Epithelial cell of esophagus (primary cell): Measurements from ENCODE around the gene CHM.

Experiments used
- DNase-seq: peaks from one replicate; pipeline ENCODE4 v3.0.0; 2010; ENCODE audit warnings: low read depth
- H3K4me3 ChIP-seq: 2 replicates; pipeline ENCODE4 v1.5.1; 2011; ENCODE audit warnings: mild to moderate bottlenecking, low read length, control low read depth
- CTCF ChIP-seq: IDR thresholded peaks from 2 replicates; pipeline ENCODE4 v1.5.1; 2011; ENCODE audit warnings: low read depth, mild to moderate bottlenecking, low read length, control low read depth, inconsistent platforms; ENCODE audit not compliant: insufficient read depth; ENCODE audit errors: missing control alignments

Gene CHM

DNA sequence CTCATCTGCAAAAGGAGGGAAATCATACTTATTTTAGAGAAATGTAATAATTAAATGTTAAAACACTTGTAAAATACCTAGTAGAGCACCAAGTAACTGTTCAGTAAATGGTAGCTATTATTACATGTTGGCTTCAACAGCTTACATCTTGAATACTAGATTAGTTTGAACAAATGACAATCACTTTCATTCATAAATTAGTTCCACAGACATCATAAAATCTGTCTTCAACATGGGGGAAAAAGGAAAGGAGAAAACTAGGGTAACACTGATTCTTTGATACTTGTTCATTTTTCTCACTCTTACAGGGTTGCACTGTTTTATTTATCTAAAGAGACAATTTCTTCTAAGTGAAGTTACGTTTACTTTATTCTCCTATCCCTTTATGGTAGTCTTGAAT is 51.7 kb downstream of the CHM start:
- H3K4me3 ChIP-seq, result no peak overlapping the region
- DNase-seq, result no peak
- TF ChIP-seq CTCF, result no peak

DNA sequence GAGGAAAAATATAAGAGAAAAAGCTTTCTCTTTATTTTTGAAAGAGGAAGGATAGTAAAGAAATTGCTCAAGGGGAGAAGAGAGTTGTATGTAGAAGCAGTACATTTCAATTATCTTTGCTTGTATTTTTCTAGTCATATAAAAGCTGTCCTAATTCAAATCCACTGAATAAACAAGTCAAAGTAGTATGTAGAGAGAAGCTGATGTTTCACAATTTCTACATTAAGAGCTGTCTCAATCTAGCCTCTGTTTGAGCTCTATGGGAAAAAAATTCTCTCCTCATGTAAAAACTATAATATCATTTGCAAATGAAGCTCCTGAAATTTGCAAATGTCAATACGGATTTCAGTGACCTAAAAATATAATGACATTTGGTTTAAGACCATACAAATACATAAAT is 52.6 kb downstream of the CHM start:
- H3K4me3 ChIP-seq, result no peak overlapping the region
- no peak for DNase-seq
- no peak for TF ChIP-seq CTCF

DNA sequence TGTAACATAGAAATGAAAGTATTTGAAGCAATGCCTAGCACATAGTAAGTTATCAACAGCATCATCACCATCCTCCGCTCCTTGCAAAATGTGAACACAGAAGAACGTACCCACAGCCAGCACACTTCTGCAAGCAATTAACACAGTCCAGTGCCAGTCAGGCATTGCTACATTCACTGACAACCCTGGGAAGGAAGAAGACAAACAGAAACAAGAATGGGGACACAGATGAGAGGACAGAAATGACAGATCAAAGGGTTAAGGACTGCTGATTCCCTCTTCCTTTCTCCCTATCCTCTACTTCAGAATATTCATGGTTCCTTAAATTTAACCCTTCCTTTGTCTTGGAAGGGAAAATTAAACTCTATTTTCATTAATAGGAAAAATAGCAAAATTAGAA is 53.1 kb downstream of the CHM start:
- no peak overlapping the region for H3K4me3 ChIP-seq
- DNase-seq, result no peak
- TF ChIP-seq CTCF, result no peak

DNA sequence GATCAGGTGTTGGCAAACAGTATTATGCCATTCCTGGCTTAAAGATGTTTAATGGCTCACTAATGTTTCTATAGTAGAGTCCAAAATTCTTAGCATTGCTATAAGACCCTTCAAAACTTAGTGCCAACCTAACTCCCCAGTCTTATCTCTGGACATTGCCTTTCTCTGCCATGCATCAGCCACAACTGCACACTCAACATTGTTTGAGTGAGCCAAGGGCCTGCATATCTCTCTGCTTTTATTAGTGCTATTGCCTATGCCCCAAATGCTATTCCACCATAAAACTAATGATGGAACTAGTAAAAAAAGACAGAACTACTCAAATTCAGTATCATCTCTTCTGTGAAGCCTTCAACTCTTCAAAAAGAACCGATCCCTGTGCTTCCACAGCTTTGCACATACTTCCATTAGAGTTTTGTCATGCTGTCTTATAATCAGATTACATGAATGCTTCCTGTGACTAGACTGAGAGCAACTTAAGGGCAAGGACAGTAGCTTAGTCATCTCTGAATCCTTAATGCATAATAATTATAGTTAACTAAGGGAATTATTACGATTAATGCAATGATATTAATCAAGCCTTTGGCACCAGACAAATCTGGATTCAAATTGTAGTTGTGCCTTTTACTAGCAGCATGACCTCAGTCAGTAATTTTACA is 53.7 kb downstream of the CHM start:
- DNase-seq, result peak; percentile 23
- H3K4me3 ChIP-seq, result no peak overlapping the region
- no peak for TF ChIP-seq CTCF

DNA sequence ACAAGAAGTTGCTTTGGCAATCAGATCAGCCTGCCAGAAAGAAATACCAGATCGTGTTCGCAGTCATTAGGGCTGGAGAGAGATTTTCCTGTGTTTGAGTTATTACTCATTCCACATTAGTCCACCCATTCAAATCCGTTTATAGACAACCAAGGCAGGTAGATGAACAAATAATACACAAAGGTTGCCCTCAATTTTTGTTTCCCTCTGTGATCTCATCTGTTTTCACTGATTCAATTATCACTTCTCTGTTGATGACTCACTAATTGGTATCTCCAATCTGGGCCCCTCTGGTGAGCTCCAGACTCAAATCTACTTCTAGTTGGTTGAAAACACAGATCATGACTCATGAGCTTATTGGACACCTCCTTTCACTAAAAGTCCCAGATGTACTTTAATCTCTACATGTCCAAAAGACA is 54.5 kb downstream of the CHM start:
- DNase-seq, result peak; percentile 58
- no peak for TF ChIP-seq CTCF
- no peak overlapping the region for H3K4me3 ChIP-seq

DNA sequence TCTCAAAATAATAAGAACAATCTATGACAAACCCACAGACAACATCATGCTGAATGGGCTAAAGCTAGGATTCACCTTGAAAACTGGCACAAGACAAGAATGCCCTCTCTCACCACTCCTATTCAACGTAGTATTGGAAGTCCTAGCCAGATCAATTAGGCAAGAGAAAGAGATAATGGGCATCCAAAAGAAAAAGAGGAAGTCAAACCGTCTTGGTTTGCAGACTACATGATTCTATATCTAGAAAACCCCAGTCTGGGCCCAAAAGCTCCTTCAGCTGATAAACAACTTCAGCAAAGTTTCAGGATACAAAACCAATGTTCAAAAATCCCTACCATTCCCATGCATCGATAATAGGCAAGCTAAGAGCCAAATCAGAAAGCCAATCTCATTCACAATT is 59.0 kb downstream of the CHM start:
- no peak for DNase-seq
- TF ChIP-seq CTCF, result no peak
- no peak overlapping the region for H3K4me3 ChIP-seq

GRCh38 chrX:85980286-85980685 is 67.1 kb downstream of the CHM start:
- TF ChIP-seq CTCF, result no peak
- no peak overlapping the region for H3K4me3 ChIP-seq

More at GRCh38 chrX:85980286-85980685, 67.1 kb downstream of the CHM start:
- no peak for DNase-seq
